H1 (cell line): Measurements from ENCODE around the gene MAPK4. TPM values are rescaled to one million over a fixed set of nuclear protein-coding genes. Genes with fewer than 3 reads are reported as not detected.

Experiments
- BRCA1 ChIP-seq: IDR thresholded peaks from 2 replicates; pipeline ENCODE4 v1.6.1; 2012; ENCODE audit warnings: low read depth, low read length, improper control_type of control experiment
- CHD7 ChIP-seq: fragments of 300-600 bp; sonication (generic); IDR thresholded peaks from 2 replicates; pipeline ENCODE4 v1.7.1; 2012; ENCODE audit warnings: low read length, moderate library complexity, mild to moderate bottlenecking, inconsistent platforms; ENCODE audit not compliant: insufficient replicate concordance
- CREB1 ChIP-seq: IDR thresholded peaks from 2 replicates; pipeline ENCODE4 v1.6.1; 2012; ENCODE audit warnings: inconsistent platforms
- NRF1 ChIP-seq: IDR thresholded peaks from 2 replicates; pipeline ENCODE4 v1.6.1; 2011; ENCODE audit warnings: mild to moderate bottlenecking, low read depth, low read length, improper control_type of control experiment
- RAD21 ChIP-seq, 2 experiments: IDR thresholded peaks in 1 of 2; conservative IDR thresholded peaks in 1 of 2; 2 replicates each; pipeline ENCODE4 v1.6.1; 2011; ENCODE audit warnings: low read depth in 2 of 2, low read length in 2 of 2, improper control_type of control experiment in 1 of 2, inconsistent platforms in 1 of 2, mild to moderate bottlenecking in 1 of 2, moderate library complexity in 1 of 2
- SAP30 ChIP-seq: fragments of 300-600 bp; sonication (generic); IDR thresholded peaks from 2 replicates; pipeline ENCODE4 v1.7.1; 2012; ENCODE audit warnings: low read length, moderate library complexity, mild to moderate bottlenecking, inconsistent platforms; ENCODE audit not compliant: insufficient read depth, insufficient replicate concordance
- SIX5 ChIP-seq: IDR thresholded peaks from 2 replicates; pipeline ENCODE4 v1.6.1; 2011; ENCODE audit warnings: mild to moderate bottlenecking, low read depth, low read length
- TAF1 ChIP-seq: IDR thresholded peaks from 2 replicates; pipeline ENCODE4 v1.6.1; 2011; ENCODE audit warnings: mild to moderate bottlenecking, low read depth, low read length
- TAF7 ChIP-seq: optimal IDR thresholded peaks from 2 replicates; pipeline ENCODE3; 2011; ENCODE audit warnings: low read depth, mild to moderate bottlenecking, inconsistent platforms, low read length, moderate library complexity, borderline replicate concordance
- ZNF274 ChIP-seq: IDR thresholded peaks from 2 replicates; pipeline ENCODE4 v1.7.0; 2012; ENCODE audit warnings: low read length, borderline replicate concordance; ENCODE audit errors: extremely low read depth
- polyA plus RNA-seq, 7 experiments: library from polyadenylated mRNA; depleted of rRNA in 3 of 7; stranded (reverse) in 5 of 7; unstranded in 2 of 7; fragments of >200 nt in 5 of 7; fragments of 200-250 nt in 2 of 7; gene quantifications; 1 replicate in 5 of 7; 2 replicates in 1 of 7; 4 replicates in 1 of 7; pipeline versions ENCODE4 v1.2.1 to v1.2.3, GENCODE V29; 2011 to 2013; ENCODE audit warnings: missing spikeins in 2 of 7, mixed read lengths in 2 of 7
- total RNA-seq: library from RNA; stranded (reverse); fragmentation: NEBNext Ultra II Directional; extraction: Animal tissue kit (Norgen Biotek cat#: 25700); gene quantifications from 2 replicates; pipeline ENCODE4 v1.2.1, GENCODE V29; 2021
- TF ChIP-seq, protein P1 (sequence below): IDR thresholded peaks from 2 replicates; pipeline ENCODE4 v1.6.1; 2012; ENCODE audit warnings: inconsistent platforms

MAPK4 gene
- total and polyA plus RNA-seq, 2 of the 8 experiments (the other 6 are each of a cell fraction or from before 2014, with no cell fraction given), result 3.2 to 3.7 TPM

DNA sequence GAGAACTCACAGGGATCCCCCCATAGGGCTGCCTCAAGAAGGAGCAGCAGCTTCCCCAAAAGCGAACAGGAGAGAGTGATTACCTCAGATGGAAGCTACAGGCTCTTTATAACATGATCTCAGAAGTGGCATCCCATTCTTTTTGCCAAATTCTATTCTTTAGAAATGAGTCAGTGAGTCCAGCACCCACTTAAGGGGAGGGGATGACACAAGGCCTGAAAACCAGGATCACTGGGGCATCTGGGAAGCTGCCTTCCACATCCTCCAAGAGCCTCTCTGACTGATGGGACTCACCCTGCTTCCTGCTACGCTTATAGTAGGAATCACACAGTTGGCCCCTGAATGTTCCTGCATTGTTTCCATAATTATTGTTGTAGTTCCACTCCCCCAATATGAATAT is 96.5 kb downstream of the MAPK4 start (continued):
- TF ChIP-seq CHD7 (no peak), ZNF274 (no peak), NRF1 (no peak), CREB1 (no peak), RAD21 (IDR thresholded peaks at IDR 0.05 in 1 of 2, conservative IDR thresholded peaks at IDR 0.05 in 1 of 2; ENCODE audit: low read depth in 2 of 2, low read length in 2 of 2) (no peak), TAF1 (no peak), SAP30 (no peak), SIX5 (no peak), TAF7 (no peak), BRCA1 (no peak)
- TF ChIP-seq, protein P1, sequence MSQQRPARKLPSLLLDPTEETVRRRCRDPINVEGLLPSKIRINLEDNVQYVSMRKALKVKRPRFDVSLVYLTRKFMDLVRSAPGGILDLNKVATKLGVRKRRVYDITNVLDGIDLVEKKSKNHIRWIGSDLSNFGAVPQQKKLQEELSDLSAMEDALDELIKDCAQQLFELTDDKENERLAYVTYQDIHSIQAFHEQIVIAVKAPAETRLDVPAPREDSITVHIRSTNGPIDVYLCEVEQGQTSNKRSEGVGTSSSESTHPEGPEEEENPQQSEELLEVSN, result no peak
